K562 (cell line): Measurements from ENCODE around the gene SOAT2.

Experiments used
- ZBTB33 ChIP-seq: sonication (generic); formaldehyde crosslinking; IDR thresholded peaks from 2 replicates; pipeline ENCODE4 v1.8.1; 2023; ENCODE audit warnings: mild to moderate bottlenecking, missing genetic modification reagents
- ZNF274 ChIP-seq: IDR thresholded peaks from 2 replicates; pipeline ENCODE4 v1.6.1; 2011; ENCODE audit warnings: low read depth, mild to moderate bottlenecking, low read length, moderate library complexity, borderline replicate concordance

- TF ChIP-seq ZBTB33 (CRISPR knock-in tag) (no peak), ZNF274 (no peak)
These were observed 40.1 kb downstream of the SOAT2 start for GRCh38 chr12:53143355-53143754.
